ENCODE measurements around the gene KANSL2. TPM values are rescaled to one million over a fixed set of nuclear protein-coding genes. Genes with fewer than 3 reads are reported as not detected.

Gene KANSL2
- total RNA-seq, 1 donor from 2014 or later = 86.2 TPM

DNA sequence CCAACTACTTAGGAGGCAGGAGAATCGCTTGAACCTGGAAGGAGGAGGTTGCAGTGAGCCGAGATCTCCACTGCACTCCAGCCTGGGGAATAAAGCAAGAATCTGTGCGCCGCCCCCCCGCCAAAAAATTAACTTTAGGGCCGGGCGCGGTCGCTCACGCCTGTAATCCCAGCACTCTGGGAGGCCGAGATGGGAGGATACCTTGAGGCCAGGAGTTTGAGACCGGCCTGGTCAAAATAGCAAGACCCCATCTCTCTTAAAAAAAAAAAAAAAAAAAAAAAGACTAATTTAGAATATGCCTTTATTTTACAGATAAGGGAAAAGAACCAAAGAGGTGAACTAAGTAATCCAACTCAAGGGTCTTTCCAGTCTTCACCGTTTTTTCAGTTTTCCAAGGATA lies 1.2 kb downstream of the KANSL2 start:
- H3K4me3 ChIP-seq = peak overlapping the region; percentile 80 to 97
- TF ChIP-seq POLR2A (IDR thresholded peaks at IDR 0.05) (no peak), POLR2AphosphoS5 (IDR thresholded peaks at IDR 0.05; ENCODE audit: insufficient read depth in 1 of 2, low read depth in 1 of 2) (no peak)
- TF ChIP-seq, protein P1, sequence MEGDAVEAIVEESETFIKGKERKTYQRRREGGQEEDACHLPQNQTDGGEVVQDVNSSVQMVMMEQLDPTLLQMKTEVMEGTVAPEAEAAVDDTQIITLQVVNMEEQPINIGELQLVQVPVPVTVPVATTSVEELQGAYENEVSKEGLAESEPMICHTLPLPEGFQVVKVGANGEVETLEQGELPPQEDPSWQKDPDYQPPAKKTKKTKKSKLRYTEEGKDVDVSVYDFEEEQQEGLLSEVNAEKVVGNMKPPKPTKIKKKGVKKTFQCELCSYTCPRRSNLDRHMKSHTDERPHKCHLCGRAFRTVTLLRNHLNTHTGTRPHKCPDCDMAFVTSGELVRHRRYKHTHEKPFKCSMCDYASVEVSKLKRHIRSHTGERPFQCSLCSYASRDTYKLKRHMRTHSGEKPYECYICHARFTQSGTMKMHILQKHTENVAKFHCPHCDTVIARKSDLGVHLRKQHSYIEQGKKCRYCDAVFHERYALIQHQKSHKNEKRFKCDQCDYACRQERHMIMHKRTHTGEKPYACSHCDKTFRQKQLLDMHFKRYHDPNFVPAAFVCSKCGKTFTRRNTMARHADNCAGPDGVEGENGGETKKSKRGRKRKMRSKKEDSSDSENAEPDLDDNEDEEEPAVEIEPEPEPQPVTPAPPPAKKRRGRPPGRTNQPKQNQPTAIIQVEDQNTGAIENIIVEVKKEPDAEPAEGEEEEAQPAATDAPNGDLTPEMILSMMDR (IDR thresholded peaks at IDR 0.05) = no peak
- H3K27ac ChIP-seq = no peak overlapping the region
- no peak for DNase-seq (ENCODE audit: extremely low spot score in 2 of 2)
- intact Hi-C loops (cut with DNase I) = no loop called here
- H3K36me3 ChIP-seq = peaks cover 0 to 27% of the 10 kb centered on the region in 2 donors
- H3K27me3 ChIP-seq = no peaks in the 10 kb centered on the region
- peaks cover 60% of the 10 kb centered on the region for H3K4me1 ChIP-seq
- no peaks in the 10 kb centered on the region for H3K9me3 ChIP-seq

DNA sequence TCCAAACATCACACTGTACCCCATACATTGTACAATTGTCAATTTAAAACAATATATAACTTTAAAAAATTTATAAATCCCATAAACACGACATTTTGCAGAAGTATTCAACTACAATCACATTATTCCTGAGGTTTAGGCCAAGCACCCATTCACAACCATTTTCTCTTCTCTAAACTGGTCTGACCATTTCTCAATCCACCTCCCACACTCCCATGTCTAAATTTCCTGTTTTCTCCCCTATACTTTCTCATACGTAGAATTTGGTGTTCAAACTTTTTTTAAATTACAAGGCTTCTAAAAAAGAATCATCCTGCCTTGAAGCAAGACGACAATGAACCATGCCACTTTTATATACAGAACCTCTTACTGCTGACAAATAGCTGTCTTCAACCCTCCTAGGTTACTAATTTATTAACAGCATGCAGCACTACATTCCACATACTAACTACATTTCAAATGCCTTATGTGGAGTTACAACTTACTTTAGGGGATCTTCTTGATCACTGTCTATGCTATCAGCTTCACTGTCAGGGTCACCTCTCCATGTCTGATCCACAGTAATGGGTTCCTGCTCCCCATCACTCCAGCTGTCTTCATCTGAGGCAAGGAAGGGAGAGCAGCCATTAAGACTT lies 3.4 kb downstream of the KANSL2 start:
- peaks cover 70% of the 10 kb centered on the region for H3K4me1 ChIP-seq
- no peak for DNase-seq (ENCODE audit: extremely low spot score in 2 of 2)
- no peak overlapping the region for H3K27ac ChIP-seq
- no peaks in the 10 kb centered on the region for H3K9me3 ChIP-seq
- intact Hi-C loops (cut with DNase I) = no loop called here
- TF ChIP-seq, protein P1 (IDR thresholded peaks at IDR 0.05) = no peak
- no peak for TF ChIP-seq POLR2AphosphoS5 (IDR thresholded peaks at IDR 0.05; ENCODE audit: insufficient read depth in 1 of 2, low read depth in 1 of 2)
- no peak for TF ChIP-seq POLR2A (IDR thresholded peaks at IDR 0.05)
- peaks cover 0 to 29% of the 10 kb centered on the region in 2 donors for H3K36me3 ChIP-seq
- H3K4me3 ChIP-seq = no peak overlapping the region
- no peaks in the 10 kb centered on the region for H3K27me3 ChIP-seq

DNA sequence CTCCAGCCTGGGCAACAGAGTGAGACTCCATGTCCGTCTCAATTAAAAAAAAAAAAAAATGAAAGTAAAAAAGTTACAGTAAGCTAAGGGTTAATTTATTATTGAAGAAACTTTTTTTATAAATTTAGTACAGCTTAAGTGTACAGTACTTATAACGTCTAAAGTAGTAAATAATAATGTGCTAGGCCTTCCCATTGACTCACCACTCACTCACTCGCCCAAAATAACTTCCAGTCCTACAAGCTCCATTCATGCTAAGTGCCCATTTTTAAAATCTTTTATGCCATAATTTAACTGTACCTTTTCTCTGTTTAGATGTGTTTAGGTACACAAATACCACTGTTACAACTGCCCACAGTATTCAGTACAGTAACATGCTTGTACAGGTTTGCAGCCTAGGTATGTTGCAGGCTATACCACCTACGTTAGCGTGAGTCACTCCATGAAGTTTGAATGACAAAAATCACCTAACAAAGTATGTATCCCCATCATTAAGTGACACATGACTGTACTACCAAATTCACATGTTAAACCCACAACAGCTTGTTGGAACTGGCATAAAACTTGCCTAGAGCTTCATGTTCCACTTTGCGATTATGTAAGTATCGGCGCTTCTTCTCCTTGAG lies 10.7 kb downstream of the KANSL2 start:
- H3K27ac ChIP-seq = no peak overlapping the region
- no peak overlapping the region for H3K4me3 ChIP-seq
- TF ChIP-seq POLR2AphosphoS5 (IDR thresholded peaks at IDR 0.05; ENCODE audit: insufficient read depth in 1 of 2, low read depth in 1 of 2) (no peak), POLR2A (IDR thresholded peaks at IDR 0.05) (no peak)
- TF ChIP-seq, protein P1 (IDR thresholded peaks at IDR 0.05) = no peak
- no peaks in the 10 kb centered on the region for H3K27me3 ChIP-seq
- intact Hi-C loops (cut with DNase I) = no loop called here
- no peaks in the 10 kb centered on the region for H3K9me3 ChIP-seq
- no peak for DNase-seq (ENCODE audit: extremely low spot score in 2 of 2)
- H3K36me3 ChIP-seq = peaks cover 0 to 75% of the 10 kb centered on the region in 2 donors
- peaks cover 15% of the 10 kb centered on the region for H3K4me1 ChIP-seq

DNA sequence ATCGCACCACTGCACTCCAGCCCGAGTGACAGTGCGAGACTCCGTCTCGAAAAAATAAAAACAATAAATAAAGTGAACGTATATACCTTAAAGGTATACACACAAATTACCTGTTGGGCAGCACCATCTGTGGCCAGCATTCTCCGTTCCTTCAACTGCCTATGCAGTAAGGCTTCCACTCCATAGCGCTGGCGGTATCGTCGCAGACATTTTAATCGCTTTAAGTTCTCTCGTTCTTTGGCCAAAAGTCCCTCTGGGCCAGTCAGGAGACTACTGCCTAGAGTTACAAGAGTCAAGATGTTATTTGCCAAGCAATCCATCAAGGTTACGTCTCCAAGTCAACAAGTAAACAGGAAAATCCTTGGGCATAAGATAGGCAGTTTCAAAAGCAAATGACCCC lies 13.0 kb downstream of the KANSL2 start:
- TF ChIP-seq, protein P1 (IDR thresholded peaks at IDR 0.05) = no peak
- TF ChIP-seq POLR2AphosphoS5 (IDR thresholded peaks at IDR 0.05; ENCODE audit: insufficient read depth in 1 of 2, low read depth in 1 of 2) = no peak
- no peak for TF ChIP-seq POLR2A (IDR thresholded peaks at IDR 0.05)
- H3K4me3 ChIP-seq = no peak overlapping the region
- H3K36me3 ChIP-seq = peaks cover 0 to 87% of the 10 kb centered on the region in 2 donors
- no peak for DNase-seq (ENCODE audit: extremely low spot score in 2 of 2)
- no peaks in the 10 kb centered on the region for H3K9me3 ChIP-seq
- intact Hi-C loops (cut with DNase I) = no loop called here
- no peaks in the 10 kb centered on the region for H3K4me1 ChIP-seq
- no peak overlapping the region for H3K27ac ChIP-seq
- no peaks in the 10 kb centered on the region for H3K27me3 ChIP-seq

DNA sequence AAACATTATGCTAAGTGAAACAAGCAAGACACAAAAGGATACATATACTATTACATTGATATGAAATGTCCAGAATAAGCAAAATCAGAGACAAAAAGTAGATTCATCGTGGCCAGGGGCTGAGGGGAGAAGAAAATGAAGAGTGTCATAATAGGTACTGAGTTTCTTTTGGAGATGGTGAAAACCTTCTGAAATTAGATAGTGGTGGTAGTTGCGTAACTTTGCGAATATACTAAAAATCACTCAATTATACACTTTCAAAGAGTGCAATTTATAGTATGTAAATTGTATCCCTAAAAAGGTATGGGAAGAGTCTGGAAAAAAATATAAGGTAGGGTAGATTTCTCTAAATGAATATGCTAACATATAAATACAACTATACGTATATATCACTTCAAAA lies 22.2 kb downstream of the KANSL2 start:
- intact Hi-C loops (cut with DNase I) = no loop called here
- no peak overlapping the region for H3K27ac ChIP-seq
- H3K36me3 ChIP-seq = peaks cover 0 to 70% of the 10 kb centered on the region in 2 donors
- no peaks in the 10 kb centered on the region for H3K27me3 ChIP-seq
- TF ChIP-seq, protein P1 (IDR thresholded peaks at IDR 0.05) = no peak
- no peak for TF ChIP-seq POLR2AphosphoS5 (IDR thresholded peaks at IDR 0.05; ENCODE audit: insufficient read depth in 1 of 2, low read depth in 1 of 2)
- TF ChIP-seq POLR2A (IDR thresholded peaks at IDR 0.05) = no peak
- no peak overlapping the region for H3K4me3 ChIP-seq
- H3K9me3 ChIP-seq = no peaks in the 10 kb centered on the region
- H3K4me1 ChIP-seq = no peaks in the 10 kb centered on the region
- DNase-seq (ENCODE audit: extremely low spot score in 2 of 2) = no peak
